GM21528 (cell line): ENCODE data around the gene PTPRCAP.
"Not testable (repeated sequence)": the region's sequence is repeated elsewhere in the genome, so short reads cannot be mapped to it uniquely, and the experiment has no call there.

Experiments used
- ATAC-seq: cut with Tn5 transposase; IDR thresholded peaks from one replicate; pipeline ENCODE4 v1.9.1; 2021; ENCODE audit warnings: mild to moderate bottlenecking, moderate library complexity; ENCODE audit not compliant: unreplicated experiment, low FRiP score

Gene PTPRCAP

DNA sequence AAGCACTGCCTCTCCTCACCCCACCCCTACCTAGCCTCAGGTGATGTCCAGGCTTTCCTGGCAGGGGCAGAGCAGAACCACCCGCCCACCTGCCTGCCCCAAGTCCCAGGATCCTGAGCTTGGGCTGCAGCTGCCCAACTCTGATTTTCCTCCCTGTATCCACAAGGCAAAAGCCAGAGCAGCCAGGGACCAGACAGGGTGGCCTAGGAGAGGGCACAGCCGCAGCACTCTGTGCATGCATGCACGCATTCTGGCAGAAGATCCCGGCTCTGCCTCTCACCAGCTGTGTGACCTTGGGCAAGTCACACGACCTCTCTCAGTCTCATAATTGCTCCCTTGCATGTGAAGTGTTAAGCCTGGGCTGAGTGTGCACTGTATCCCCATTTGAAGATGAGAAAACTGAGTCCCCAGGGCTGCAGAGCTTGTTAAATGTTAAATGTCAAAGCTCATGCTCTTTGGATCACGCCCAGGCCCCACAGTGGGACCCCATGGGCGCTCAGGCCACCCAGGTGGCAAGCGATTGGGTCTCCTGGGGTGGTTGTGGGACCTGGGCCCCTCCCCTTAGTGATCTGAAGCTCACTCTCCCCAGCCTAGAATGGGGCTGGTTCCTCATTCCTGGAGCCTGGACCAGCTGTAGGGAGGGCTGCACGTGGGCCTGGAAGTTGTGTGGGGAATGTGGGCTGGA is 24.8 kb downstream of the PTPRCAP start:
- ATAC-seq = no peak

- no peak for ATAC-seq
Measured at GRCh38 chr11:67411785-67412152, 25.7 kb downstream of the PTPRCAP start.

DNA sequence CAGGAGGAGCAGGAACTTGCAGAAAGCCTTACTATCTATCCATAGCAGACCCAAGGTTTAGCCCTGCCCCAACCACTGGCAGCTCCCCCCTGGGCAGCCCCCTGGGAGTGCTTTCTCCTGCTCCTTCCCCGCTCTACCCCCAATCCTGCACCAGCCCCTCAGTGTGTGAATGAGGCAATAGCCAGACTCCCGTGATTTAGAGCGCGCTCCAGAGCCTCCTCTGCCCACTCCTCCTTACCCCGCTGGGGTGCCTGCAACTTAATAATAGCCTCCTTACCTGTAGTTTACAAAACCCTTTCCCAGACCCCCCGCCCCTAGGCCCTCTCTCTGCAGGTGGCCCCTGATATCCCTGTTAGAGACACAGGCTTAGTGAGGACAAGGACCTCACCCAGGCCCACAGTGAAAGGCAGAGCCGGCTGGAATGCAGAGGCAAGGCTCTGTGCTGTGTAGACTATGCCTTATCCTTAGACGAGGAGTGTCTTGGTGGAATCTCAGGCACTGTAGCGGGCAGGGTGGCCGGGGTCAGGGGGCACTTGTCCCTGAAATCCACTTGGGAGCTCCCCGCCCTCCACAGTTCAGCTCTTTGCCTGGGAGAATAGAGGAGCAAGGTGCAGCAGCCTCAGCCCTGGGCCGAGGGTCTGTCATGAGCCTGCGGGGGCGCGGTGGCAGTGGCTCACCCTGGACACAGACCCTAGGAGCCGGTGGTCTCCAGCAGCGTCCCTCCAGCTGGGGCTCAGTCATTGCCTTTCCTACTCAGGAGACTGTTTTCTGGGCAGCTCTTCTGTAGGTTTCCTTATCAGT is 26.3 kb downstream of the PTPRCAP start:
- ATAC-seq = no peak

DNA sequence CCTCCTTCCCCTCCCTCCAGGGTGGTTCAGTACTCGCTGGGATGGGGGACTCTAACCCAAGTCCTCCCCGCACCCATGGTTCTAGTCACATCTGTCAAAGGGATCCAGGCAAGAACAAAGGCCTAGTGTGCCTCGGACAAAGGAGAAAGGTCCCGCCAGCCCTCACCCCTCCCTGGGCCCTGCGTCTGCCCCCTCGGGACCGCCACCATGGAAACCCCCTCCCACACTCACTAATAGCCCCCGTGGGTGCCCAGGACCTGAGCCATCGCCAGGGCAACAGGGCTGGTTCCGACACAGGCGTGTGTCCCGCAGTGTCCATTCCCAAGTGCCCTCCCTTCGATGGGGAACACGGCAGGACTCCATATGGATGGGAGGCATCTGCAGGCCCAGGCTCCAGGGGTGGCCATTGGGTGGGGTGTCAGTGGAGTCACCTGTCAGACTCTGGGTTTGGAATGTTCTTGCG is 27.1 kb downstream of the PTPRCAP start:
- ATAC-seq = no peak

DNA sequence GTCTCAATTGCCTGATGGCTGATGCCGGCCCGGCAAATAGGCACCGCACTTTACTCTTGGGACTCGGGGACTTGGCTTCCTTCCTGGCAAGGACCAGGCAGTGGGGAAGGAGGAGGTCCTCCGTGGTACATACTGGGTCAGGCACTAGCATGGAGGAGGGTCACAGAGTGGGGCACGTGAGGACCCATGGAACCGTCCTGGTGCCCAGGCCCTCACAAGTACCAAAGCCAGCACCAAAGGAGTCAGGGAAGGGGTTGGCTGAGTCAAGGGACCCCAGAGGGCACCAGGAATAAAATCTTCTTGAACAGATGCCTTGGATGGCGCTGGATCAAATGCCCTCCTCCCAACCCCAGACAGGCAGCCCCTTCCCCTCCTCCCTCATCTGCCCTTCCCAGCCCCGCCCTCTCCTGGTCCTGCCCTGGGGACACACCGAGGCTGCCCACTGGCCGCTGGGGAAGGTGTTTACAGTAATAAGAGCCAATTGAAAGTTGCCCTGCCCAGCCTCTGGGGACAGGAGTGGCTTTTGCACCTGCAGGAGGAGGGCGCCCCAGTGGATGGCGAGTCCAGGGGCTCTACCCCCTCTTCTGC is 27.6 kb downstream of the PTPRCAP start:
- no peak for ATAC-seq

- ATAC-seq = peak; percentile 51
Measured at GRCh38 chr11:67409261-67409666, 28.2 kb downstream of the PTPRCAP start.

DNA sequence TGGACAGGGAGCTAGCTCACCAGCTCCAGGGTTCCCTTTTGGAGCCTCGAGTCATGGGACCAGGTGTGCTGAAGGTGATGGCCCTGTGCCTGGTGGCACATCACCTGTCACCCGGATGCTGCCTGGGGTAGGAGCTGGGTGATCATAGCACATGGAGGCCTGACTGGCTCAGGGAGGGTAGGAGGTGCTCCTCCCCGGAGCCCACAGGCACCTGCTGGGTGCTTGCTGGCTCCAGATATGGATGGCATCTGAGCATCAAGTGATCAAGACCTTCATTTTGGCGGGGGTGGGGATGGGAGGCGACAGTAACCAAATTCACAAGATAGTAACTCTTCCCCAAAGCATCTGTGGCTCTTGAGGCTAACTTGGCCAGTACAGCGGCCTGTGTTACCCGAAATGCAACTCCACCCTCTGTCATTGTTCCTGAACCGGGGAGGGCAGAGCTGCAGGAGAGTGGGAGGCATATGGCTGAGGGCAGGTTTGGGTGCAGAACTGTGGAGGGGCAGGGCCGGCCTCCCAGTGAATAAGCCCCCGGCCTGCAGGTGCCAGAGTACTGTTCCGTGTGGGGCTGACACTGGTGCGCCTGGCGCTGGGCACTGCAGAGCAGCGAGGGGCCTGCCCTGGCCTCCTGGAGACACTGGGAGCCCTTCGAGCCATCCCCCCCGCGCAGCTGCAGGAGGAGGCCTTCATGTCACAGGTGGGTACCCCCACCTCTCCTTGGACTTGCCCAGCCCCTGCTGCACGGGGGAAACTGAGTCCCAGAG is 28.9 kb downstream of the PTPRCAP start:
- ATAC-seq = peak; percentile 23

GRCh38 chr11:67407688-67408163 is 29.8 kb downstream of the PTPRCAP start:
- no peak for ATAC-seq

DNA sequence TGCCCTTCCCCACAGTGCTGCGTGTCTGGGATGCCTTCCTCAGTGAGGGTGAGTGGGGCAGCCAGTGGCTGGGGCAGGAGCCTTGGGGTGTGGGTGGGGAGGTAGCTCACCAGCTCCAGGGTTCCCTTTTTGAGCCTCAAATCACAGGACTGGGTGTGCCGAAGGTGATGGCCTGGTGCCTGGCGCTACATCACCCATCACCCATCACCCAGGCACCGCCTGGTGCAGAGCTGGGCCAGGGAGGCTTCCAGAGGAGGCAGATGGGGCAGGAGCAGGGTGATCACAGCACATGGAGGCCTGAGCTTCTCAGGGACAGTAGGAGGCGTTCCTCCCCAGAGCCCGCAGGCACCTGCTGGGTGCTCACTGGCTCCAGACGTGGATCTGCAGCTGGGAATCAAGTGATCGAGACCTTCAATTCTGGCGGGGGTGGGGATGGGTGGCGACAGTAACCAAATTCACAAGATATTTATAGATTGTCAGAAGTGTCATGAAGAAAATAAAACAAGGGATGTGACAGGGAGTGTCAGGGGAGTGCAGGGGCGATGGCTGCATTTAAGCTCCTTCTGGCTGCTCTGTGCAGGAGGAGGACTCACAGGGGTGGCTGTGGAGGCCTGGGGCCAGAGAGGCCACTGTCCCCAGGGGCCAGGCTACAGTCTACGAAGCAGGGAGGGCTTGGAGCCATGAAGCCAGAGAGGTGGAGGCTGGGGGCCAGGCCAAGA is 30.4 kb downstream of the PTPRCAP start:
- ATAC-seq = no peak

DNA sequence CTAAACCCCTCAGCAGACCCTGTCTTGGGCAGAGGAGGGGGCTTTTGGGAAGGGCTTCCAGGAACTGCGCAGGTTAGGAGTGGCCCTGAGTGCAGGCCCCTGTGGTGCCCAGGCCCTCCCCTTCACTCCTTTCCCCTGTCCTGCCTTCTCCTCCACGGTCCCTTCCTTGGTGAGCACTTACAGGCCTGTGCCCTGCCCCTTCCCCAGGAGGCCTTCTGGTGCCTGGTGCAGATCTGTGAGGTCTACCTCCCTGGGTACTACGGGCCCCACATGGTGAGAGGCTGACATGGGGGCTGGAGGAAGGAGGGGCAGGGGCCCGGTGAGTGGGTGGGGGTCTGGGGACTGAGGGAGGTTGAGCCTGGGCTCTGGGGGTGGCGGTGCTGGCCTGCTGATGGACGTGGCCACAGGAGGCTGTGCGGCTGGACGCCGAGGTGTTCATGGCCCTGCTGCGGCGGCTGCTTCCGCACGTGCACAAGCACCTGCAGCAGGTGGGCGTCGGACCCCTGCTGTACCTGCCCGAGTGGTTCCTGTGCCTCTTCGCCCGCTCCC is 31.0 kb downstream of the PTPRCAP start:
- ATAC-seq = no peak

DNA sequence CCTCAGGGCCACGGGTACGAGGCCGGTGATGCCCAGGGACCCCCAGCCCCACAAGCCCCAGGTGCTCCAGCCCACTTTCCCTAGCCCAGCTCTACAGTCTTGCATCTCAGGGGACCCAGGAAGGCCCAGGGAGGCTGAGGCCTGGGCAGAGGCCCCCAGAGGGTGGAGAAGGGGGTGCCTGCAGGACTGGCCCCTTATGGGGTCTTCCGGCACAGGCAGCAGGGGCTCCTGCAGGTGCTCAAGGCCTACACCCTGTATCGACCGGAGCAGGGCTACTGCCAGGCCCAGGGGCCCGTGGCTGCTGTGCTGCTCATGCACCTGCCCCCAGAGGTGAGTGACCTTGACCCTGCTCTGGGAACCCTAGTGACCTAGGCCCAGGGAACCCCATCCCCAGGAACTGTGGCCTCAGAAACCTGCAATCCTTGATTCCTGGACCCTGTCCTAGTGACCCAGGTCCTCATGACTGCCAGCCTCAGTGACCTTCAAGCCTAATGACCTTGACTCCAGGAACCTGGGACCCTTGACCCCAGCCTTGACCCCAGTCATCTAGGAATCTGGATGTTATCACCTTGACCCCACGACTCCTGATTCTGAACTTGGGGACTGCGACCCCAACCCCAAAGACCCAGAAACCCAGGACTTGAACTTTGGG is 31.7 kb downstream of the PTPRCAP start:
- no peak for ATAC-seq

- ATAC-seq = no peak
Measured at GRCh38 chr11:67405196-67405567, 32.3 kb downstream of the PTPRCAP start.

DNA sequence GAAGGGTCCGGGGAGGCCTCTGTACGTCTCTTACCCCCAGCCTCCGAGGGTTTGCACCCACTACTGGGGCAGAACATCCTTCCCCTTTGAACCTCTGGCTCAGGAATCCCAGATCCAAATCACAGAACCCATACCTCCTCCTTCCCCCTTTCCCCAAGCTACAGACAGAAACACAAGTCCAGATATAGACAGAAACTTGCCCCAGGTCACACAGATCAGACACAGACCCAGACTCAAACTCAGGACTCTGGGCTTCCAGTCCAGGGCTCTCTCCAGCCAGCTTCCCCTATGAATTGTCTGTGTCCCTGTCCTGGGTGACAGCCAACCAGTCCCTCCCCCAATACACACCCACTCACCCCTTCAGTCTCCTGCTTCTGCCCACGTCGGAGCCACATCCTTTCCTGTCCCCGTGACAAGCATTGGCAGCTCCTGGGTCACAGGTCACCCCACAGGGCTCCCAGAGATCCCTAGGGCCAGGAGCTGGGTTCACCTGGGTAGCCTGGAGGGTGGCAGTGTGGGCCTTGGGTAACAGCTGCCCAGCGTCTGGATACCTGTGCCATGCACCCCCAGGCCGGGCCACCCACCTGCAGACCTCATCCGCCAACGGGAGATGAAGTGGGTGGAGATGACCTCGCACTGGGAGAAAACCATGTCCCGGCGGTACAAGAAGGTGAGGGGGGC is 32.8 kb downstream of the PTPRCAP start:
- ATAC-seq = no peak

GRCh38 chr11:67403085-67403484 is 34.4 kb downstream of the PTPRCAP start:
- ATAC-seq = not testable (repeated sequence)

GRCh38 chr11:67402192-67402839 is 35.2 kb downstream of the PTPRCAP start:
- ATAC-seq = not testable (repeated sequence)

DNA sequence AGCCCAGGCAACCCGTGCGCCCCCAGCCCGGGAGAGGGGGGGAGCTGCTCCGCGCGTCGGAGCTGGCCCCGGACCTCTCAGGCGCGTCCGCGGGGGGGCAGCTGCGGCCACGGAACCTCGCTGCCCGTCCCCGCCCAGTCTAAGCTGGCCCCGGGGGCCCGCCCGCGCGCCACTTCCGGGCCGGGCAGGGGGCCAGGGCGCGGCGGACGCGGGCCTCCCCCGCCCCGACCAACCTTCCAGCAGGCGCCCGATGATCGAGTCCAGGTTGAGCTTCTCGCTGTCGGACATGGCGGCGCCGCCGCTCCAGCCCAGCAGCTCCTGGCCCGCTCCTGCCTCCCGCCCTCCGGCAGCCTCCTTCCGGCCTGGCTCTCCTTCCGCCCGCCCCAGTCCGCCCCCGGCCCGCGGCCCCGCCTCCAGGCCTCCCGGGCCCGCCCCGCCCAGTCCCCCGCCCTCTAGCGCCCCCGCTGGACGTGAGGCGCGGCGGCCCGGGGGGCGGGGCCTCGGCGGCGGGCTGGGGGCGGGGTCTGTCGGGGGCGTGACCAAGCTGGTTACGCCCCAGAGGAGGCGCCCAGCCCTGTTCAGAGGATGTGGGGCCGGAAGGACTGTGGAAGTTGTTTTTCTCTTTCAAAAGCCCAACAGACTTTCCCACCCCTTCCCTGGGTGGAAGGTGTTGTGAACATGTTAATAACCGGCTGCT is 35.8 kb downstream of the PTPRCAP start, which contains the start of gene PPP1CA:
TSS of gene PPP1CA (minus strand) at position 364 of the 697 bp plus-strand sequence. CDS start at position 288, 76 bp downstream.
- ATAC-seq = peak; percentile 48

DNA sequence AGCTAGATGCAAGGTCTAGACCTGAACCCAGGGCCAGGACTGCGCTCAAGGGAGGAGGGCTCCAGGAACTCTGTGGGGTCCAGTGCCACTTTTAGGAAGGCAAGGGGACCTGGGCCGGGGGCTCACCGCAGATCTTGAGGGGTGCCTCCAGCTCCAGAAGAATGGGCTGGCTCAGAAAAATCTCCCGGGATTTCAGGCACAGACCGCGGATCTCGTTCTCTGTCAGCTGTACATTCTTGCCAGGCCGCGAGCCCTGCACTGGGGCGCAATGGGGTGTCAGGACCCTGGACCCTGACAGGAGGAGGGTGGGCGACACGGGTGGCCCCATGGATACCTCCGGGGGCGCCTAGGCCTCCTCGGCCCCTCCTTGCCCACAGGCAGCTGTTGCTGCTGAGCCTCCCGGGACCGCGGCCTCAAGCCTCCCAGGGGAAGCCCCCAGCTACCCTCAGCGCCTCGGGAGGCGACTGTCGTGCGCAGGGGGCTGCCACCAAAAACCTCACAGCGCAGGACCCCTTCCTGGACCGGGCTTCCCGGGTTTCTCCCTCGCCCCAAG is 36.5 kb downstream of the PTPRCAP start:
- ATAC-seq = peak; percentile 16
